Measurements from ENCODE around the gene FSTL1.
A peak's percentile ranks its signal among the peaks of the same experiment; 100 is the strongest.

FSTL1 gene

GRCh38 chr3:120462409-120462959, 11.7 kb upstream of the FSTL1 start:
- DNase-seq = no peak

GRCh38 chr3:120461416-120461815, 10.6 kb upstream of the FSTL1 start:
- no peak for DNase-seq

- DNase-seq = no peak
Observed at GRCh38 chr3:120460862-120461261, 10.1 kb upstream of the FSTL1 start.

- no peak for DNase-seq
Observed at GRCh38 chr3:120460181-120460790, 9.5 kb upstream of the FSTL1 start.

- no peak for DNase-seq
Observed at GRCh38 chr3:120459196-120459595, 8.4 kb upstream of the FSTL1 start.

- no peak for DNase-seq
Observed at GRCh38 chr3:120457827-120458226, 7.0 kb upstream of the FSTL1 start.

GRCh38 chr3:120454076-120454689, 3.4 kb upstream of the FSTL1 start:
- no peak for DNase-seq

- no peak for DNase-seq
Observed at GRCh38 chr3:120452816-120453215, 2.0 kb upstream of the FSTL1 start.

GRCh38 chr3:120451806-120452205, 1.0 kb upstream of the FSTL1 start:
- peak; percentile 74 for DNase-seq

GRCh38 chr3:120451272-120451761, 525 bp upstream of the FSTL1 start:
- no peak for DNase-seq

- peak; percentile 27 for DNase-seq
Observed at GRCh38 chr3:120449701-120450599, 842 bp downstream of the FSTL1 start.

- no peak for DNase-seq
Observed at GRCh38 chr3:120449251-120449650, 1.5 kb downstream of the FSTL1 start.

GRCh38 chr3:120448756-120449155, 2.0 kb downstream of the FSTL1 start:
- DNase-seq = no peak

GRCh38 chr3:120446891-120447668, 3.7 kb downstream of the FSTL1 start:
- DNase-seq = no peak

GRCh38 chr3:120445654-120446053, 5.1 kb downstream of the FSTL1 start:
- DNase-seq = no peak

GRCh38 chr3:120443626-120444123, 7.1 kb downstream of the FSTL1 start:
- DNase-seq = no peak

- DNase-seq = no peak
Observed at GRCh38 chr3:120442975-120443517, 7.7 kb downstream of the FSTL1 start.

- DNase-seq = no peak
Observed at GRCh38 chr3:120441776-120442175, 9.0 kb downstream of the FSTL1 start.

- DNase-seq = no peak
Observed at GRCh38 chr3:120440762-120441161, 10.0 kb downstream of the FSTL1 start.

GRCh38 chr3:120440001-120440703, 10.6 kb downstream of the FSTL1 start:
- no peak for DNase-seq

GRCh38 chr3:120438665-120439370, 12.0 kb downstream of the FSTL1 start:
- DNase-seq = no peak

All from hematopoietic multipotent progenitor cell treated with erythropoietin and hydrocortisone succinate and interleukin-3 and kit ligand, for 6 days (in vitro differentiated cells).